HepG2 (cell line): ENCODE results near the gene GLE1. TPM values are rescaled to one million over a fixed set of nuclear protein-coding genes. Genes with fewer than 3 reads are reported as not detected.
A peak's percentile ranks its signal among the peaks of the same experiment; 100 is the strongest.

ENCODE experiments used
- ARNT ChIP-seq: fragments of 450-650 bp; IDR thresholded peaks from 2 replicates; pipeline ENCODE4 v1.6.1; 2017
- HMG20B ChIP-seq: conservative IDR thresholded peaks from 2 replicates; pipeline ENCODE4 v1.6.1; 2016; ENCODE audit warnings: missing genetic modification reagents, missing compliant biosample characterization
- MAFK ChIP-seq, 2 experiments: IDR thresholded peaks in 1 of 2; conservative IDR thresholded peaks in 1 of 2; 2 replicates each; pipeline ENCODE4 v1.6.1; 2011; ENCODE audit warnings: improper control_type of control experiment in 2 of 2, low read length in 2 of 2
- NFKBIZ ChIP-seq: IDR thresholded peaks from 2 replicates; pipeline ENCODE4 v1.6.1; 2018; ENCODE audit warnings: missing genetic modification reagents, missing compliant biosample characterization
- SIN3B ChIP-seq: fragments of 150-350 bp; IDR thresholded peaks from 2 replicates; pipeline ENCODE4 v1.6.1; 2014; ENCODE audit warnings: low read length
- SRF ChIP-seq: IDR thresholded peaks from 2 replicates; pipeline ENCODE4 v1.6.1; 2011; ENCODE audit warnings: mild to moderate bottlenecking, low read depth, low read length, moderate library complexity
- ZNF253 ChIP-seq: sonication (generic); formaldehyde crosslinking; IDR thresholded peaks from 2 replicates; pipeline ENCODE4 v1.8.0; 2022; ENCODE audit warnings: mild to moderate bottlenecking, missing genetic modification reagents, borderline replicate concordance
- ZNF350 ChIP-seq: sonication (generic); formaldehyde crosslinking; IDR thresholded peaks from 2 replicates; pipeline ENCODE4 v1.4.0; 2020; ENCODE audit warnings: mild to moderate bottlenecking, low read depth, missing genetic modification reagents, borderline replicate concordance
- ZNF775 ChIP-seq: sonication (generic); formaldehyde crosslinking; IDR thresholded peaks from 2 replicates; pipeline ENCODE4 v1.4.0; 2020; ENCODE audit warnings: missing genetic modification reagents, mild to moderate bottlenecking, moderate library complexity, borderline replicate concordance
- ZSCAN21 ChIP-seq: sonication (generic); formaldehyde crosslinking; IDR thresholded peaks from 2 replicates; pipeline ENCODE4 v1.8.0; 2022; ENCODE audit warnings: mild to moderate bottlenecking, missing genetic modification reagents, moderate library complexity, borderline replicate concordance
- polyA plus RNA-seq, 8 experiments: library from polyadenylated mRNA; depleted of rRNA in 3 of 8; stranded (reverse) in 7 of 8; unstranded in 1 of 8; fragments of >200 nt; fragmentation: Illumina TruSeq in 4 of 8; extraction: Trizol in 4 of 8; gene quantifications; 2 replicates each; pipeline versions ENCODE4 v1.2.1 to v1.2.3, GENCODE V29; 2011 to 2016; ENCODE audit warnings: low read depth in 4 of 8, missing spikeins in 1 of 8, mixed read lengths in 1 of 8; ENCODE audit not compliant: insufficient read depth in 1 of 8
- total RNA-seq, 5 experiments: library from RNA; depleted of rRNA; stranded (reverse); fragments of >200 nt; fragmentation: Illumina TruSeq; extraction: Trizol; gene quantifications; 2 replicates each; pipeline ENCODE4 v1.2.3, GENCODE V29; 2016; ENCODE audit warnings: low read depth in 1 of 5
- TF ChIP-seq, protein P1 (sequence below): sonication (generic); formaldehyde crosslinking; IDR thresholded peaks from 2 replicates; pipeline ENCODE4 v1.8.0; 2023; ENCODE audit warnings: mild to moderate bottlenecking, missing genetic modification reagents
- TF ChIP-seq, protein P2 (sequence below): sonication (generic); formaldehyde crosslinking; IDR thresholded peaks from 2 replicates; pipeline ENCODE4 v1.4.0; 2020; ENCODE audit warnings: missing genetic modification reagents
- TF ChIP-seq, protein P3 (sequence below): sonication (generic); formaldehyde crosslinking; IDR thresholded peaks from 2 replicates; pipeline ENCODE4 v1.8.0; 2022; ENCODE audit warnings: missing genetic modification reagents, mild to moderate bottlenecking, moderate library complexity, borderline replicate concordance
- TF ChIP-seq, protein P4 (sequence below): IDR thresholded peaks from 2 replicates; pipeline ENCODE4 v1.6.1; 2016; ENCODE audit warnings: mild to moderate bottlenecking
- TF ChIP-seq, protein P5 (sequence below): sonication (generic); formaldehyde crosslinking; IDR thresholded peaks from 2 replicates; pipeline ENCODE4 v1.4.0; 2020; ENCODE audit warnings: mild to moderate bottlenecking, missing genetic modification reagents
- TF ChIP-seq, protein P6 (sequence below): sonication (generic); formaldehyde crosslinking; IDR thresholded peaks from 2 replicates; pipeline ENCODE4 v1.5.1; 2020; ENCODE audit warnings: missing genetic modification reagents, mild to moderate bottlenecking, borderline replicate concordance
- TF ChIP-seq, protein P7 (sequence below): sonication (generic); IDR thresholded peaks from 2 replicates; pipeline ENCODE4 v1.6.1; 2016; ENCODE audit warnings: low read depth, borderline replicate concordance

The GLE1 gene
- total and polyA plus RNA-seq, 2 of the 13 experiments (the other 11 are each of a cell fraction or from before 2014, with no cell fraction given) = 14.7 to 28.8 TPM

DNA sequence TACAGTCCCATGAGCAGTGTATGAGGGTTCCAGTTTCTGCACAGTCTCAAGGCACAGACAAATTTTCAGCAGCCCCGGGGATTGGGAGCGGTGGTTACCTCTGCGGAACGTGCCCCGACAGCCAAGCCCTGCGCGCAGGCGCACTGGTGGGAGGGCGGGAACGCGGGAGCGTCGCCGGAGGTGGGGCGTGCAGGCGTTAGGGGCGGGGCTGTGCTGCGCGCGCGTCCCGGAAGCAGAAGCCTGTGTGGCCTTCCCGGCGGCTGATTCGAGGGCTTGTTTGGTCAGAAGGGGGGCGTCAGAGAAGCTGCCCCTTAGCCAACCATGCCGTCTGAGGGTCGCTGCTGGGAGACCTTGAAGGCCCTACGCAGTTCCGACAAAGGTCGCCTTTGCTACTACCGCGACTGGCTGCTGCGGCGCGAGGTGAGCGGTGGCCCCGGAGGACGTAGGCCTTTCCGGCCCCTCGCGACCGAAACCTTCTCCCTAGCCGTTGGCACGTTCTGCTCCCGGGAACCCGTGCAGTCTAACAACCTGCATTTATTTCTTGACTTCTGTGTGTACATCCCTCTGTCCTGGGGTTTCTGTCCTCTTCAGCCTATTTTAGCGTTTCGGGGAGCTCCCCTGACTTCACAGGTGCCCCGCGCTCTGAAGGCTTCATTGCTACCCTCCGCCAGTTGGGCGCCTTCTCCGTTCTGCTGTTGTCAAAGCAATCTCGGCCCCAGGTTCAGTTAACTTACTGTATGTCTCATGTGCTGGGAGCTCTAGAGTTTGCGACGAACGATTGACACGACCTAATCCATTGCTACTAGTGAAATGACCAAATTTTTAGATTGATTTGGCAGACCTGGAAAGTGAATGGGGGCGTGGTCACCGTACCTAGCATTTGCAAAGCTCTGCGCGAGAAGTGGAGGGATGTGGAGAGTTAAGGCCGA is at the start of gene GLE1 (continued):
- TF ChIP-seq, protein P1, sequence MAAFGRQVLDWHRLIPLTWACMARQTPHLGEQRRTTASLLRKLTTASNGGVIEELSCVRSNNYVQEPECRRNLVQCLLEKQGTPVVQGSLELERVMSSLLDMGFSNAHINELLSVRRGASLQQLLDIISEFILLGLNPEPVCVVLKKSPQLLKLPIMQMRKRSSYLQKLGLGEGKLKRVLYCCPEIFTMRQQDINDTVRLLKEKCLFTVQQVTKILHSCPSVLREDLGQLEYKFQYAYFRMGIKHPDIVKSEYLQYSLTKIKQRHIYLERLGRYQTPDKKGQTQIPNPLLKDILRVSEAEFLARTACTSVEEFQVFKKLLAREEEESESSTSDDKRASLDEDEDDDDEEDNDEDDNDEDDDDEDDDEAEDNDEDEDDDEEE (CRISPR knock-in tag) = peak; percentile 53; the same call in 1 of the 2 replicates
- TF ChIP-seq SIN3B (peak; percentile 60; the same call in 1 of the 2 replicates), HMG20B (CRISPR knock-in tag) (no peak), ZNF775 (CRISPR knock-in tag) (no peak), ZNF350 (CRISPR knock-in tag) (peak; percentile 70), NFKBIZ (CRISPR knock-in tag) (0 out of 2 replicates have a peak, but pooled peaks have one; percentile 35), SRF (no peak), MAFK (conservative IDR thresholded peaks at IDR 0.05 in 1 of 2, IDR thresholded peaks at IDR 0.05 in 1 of 2; ENCODE audit: low read length in 2 of 2) (no peak), ZSCAN21 (CRISPR knock-in tag) (no peak; the same call in 1 of the 2 replicates), ZNF253 (CRISPR knock-in tag) (no peak), ARNT (no peak)
- TF ChIP-seq, protein P2, sequence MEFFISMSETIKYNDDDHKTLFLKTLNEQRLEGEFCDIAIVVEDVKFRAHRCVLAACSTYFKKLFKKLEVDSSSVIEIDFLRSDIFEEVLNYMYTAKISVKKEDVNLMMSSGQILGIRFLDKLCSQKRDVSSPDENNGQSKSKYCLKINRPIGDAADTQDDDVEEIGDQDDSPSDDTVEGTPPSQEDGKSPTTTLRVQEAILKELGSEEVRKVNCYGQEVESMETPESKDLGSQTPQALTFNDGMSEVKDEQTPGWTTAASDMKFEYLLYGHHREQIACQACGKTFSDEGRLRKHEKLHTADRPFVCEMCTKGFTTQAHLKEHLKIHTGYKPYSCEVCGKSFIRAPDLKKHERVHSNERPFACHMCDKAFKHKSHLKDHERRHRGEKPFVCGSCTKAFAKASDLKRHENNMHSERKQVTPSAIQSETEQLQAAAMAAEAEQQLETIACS (CRISPR knock-in tag) = peak; percentile 70
- TF ChIP-seq, protein P3, sequence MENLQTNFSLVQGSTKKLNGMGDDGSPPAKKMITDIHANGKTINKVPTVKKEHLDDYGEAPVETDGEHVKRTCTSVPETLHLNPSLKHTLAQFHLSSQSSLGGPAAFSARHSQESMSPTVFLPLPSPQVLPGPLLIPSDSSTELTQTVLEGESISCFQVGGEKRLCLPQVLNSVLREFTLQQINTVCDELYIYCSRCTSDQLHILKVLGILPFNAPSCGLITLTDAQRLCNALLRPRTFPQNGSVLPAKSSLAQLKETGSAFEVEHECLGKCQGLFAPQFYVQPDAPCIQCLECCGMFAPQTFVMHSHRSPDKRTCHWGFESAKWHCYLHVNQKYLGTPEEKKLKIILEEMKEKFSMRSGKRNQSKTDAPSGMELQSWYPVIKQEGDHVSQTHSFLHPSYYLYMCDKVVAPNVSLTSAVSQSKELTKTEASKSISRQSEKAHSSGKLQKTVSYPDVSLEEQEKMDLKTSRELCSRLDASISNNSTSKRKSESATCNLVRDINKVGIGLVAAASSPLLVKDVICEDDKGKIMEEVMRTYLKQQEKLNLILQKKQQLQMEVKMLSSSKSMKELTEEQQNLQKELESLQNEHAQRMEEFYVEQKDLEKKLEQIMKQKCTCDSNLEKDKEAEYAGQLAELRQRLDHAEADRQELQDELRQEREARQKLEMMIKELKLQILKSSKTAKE = no peak
- TF ChIP-seq, protein P4, sequence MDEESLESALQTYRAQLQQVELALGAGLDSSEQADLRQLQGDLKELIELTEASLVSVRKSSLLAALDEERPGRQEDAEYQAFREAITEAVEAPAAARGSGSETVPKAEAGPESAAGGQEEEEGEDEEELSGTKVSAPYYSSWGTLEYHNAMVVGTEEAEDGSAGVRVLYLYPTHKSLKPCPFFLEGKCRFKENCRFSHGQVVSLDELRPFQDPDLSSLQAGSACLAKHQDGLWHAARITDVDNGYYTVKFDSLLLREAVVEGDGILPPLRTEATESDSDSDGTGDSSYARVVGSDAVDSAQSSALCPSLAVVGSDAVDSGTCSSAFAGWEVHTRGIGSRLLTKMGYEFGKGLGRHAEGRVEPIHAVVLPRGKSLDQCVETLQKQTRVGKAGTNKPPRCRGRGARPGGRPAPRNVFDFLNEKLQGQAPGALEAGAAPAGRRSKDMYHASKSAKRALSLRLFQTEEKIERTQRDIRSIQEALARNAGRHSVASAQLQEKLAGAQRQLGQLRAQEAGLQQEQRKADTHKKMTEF = peak; percentile 73; the same call in 1 of the 2 replicates
- TF ChIP-seq, protein P5, sequence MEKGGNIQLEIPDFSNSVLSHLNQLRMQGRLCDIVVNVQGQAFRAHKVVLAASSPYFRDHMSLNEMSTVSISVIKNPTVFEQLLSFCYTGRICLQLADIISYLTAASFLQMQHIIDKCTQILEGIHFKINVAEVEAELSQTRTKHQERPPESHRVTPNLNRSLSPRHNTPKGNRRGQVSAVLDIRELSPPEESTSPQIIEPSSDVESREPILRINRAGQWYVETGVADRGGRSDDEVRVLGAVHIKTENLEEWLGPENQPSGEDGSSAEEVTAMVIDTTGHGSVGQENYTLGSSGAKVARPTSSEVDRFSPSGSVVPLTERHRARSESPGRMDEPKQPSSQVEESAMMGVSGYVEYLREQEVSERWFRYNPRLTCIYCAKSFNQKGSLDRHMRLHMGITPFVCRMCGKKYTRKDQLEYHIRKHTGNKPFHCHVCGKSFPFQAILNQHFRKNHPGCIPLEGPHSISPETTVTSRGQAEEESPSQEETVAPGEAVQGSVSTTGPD (CRISPR knock-in tag) = no peak
- TF ChIP-seq, protein P6, sequence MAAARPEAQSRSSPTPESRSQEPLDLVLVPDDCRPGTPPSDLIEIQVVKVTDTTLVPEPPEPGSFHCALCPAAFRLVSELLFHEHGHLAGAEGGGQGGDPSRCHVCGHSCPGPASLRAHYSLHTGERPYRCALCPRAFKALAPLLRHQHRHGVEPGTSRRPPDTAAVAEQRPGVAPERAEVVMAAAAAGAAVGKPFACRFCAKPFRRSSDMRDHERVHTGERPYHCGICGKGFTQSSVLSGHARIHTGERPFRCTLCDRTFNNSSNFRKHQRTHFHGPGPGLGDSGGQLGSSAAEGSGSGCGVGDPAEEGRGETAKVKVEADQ (CRISPR knock-in tag) = 0 out of 2 replicates have a peak, but pooled peaks have one; percentile 31
- TF ChIP-seq, protein P7, sequence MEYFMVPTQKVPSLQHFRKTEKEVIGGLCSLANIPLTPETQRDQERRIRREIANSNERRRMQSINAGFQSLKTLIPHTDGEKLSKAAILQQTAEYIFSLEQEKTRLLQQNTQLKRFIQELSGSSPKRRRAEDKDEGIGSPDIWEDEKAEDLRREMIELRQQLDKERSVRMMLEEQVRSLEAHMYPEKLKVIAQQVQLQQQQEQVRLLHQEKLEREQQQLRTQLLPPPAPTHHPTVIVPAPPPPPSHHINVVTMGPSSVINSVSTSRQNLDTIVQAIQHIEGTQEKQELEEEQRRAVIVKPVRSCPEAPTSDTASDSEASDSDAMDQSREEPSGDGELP = 0 out of 2 replicates have a peak, but pooled peaks have one; percentile 10
